Activated CD8-positive, alpha-beta memory T cell treated with anti-CD3 and anti-CD28 coated beads for 36 hours (primary cell): Measurements from ENCODE around the gene CAMK1D. TPM values are rescaled to one million over a fixed set of nuclear protein-coding genes. Genes with fewer than 3 reads are reported as not detected.
"Not testable (repeated sequence)": the region's sequence is repeated elsewhere in the genome, so short reads cannot be mapped to it uniquely, and the experiment has no call there.

Source experiments
- CTCF ChIA-PET: fragments of 350-600 bp; sonication (Branson Sonifier 250); formaldehyde crosslinking; loops from one replicate; lab custom pipeline; 2021; ENCODE audit warnings: antibody characterized with exemption; lab: Charles Lee
- POLR2A ChIA-PET: fragments of 350-600 bp; sonication (Branson Sonifier 250); formaldehyde crosslinking; loops from one replicate; lab custom pipeline; 2021; ENCODE audit warnings: antibody characterized with exemption; lab: Charles Lee
- total RNA-seq, 2 experiments: library from RNA; stranded (reverse); gene quantifications; one replicate each; pipeline ENCODE4 v1.2.3, GENCODE V29; 2021

CAMK1D gene
- total RNA-seq = 10 to 100 TPM in 1 of 2 experiments, 1 to 10 TPM in 1; 8.7 to 11.4 TPM

GRCh38 chr10:12348870-12349628 is at the start of gene CAMK1D:
TSS of gene CAMK1D (plus strand) at chr10:12349547.
- ChIA-PET POLR2A (interaction anchor here (0.6 to 0.8 kb wide), 2 partner anchors 17 to 108 kb away, joined by 3 to 4 read pairs; no protein-coding TSS in a partner anchor), CTCF (interaction anchor here (1.6 kb wide), 1 partner anchor 12 kb away, joined by 3 read pairs; no protein-coding TSS in a partner anchor)

- CTCF ChIA-PET, POLR2A ChIA-PET: not testable (repeated sequence)
These were observed 48.3 kb upstream of the CAMK1D start for GRCh38 chr10:12301036-12301435.

- CTCF ChIA-PET = no interaction called here
These were observed 41.3 kb upstream of the CAMK1D start for GRCh38 chr10:12308057-12308456.

GRCh38 chr10:12308736-12309375 is 40.5 kb upstream of the CAMK1D start:
- CTCF ChIA-PET = no interaction called here

More at GRCh38 chr10:12308057-12308456, 41.3 kb upstream of the CAMK1D start:
- POLR2A ChIA-PET = interaction anchor here (0.7 kb wide), 2 partner anchors 256 to 765 kb away, joined by 3 to 6 read pairs; no protein-coding TSS in a partner anchor

GRCh38 chr10:12309783-12310182 is 39.6 kb upstream of the CAMK1D start:
- CTCF ChIA-PET, POLR2A ChIA-PET: not testable (repeated sequence)

More at GRCh38 chr10:12308736-12309375, 40.5 kb upstream of the CAMK1D start:
- POLR2A ChIA-PET = no interaction called here

- CTCF ChIA-PET = interaction anchor here (0.7 kb wide), 1 partner anchor 18 kb away, joined by 3 read pairs; no protein-coding TSS in a partner anchor
These were observed 34.5 kb upstream of the CAMK1D start for GRCh38 chr10:12314836-12315235.

GRCh38 chr10:12319076-12319475 is 30.3 kb upstream of the CAMK1D start:
- POLR2A ChIA-PET = no interaction called here
- CTCF ChIA-PET = no interaction called here

More at GRCh38 chr10:12314836-12315235, 34.5 kb upstream of the CAMK1D start:
- POLR2A ChIA-PET = no interaction called here

- ChIA-PET CTCF (no interaction called here), POLR2A (no interaction called here)
These were observed 28.5 kb upstream of the CAMK1D start for GRCh38 chr10:12320892-12321291.

GRCh38 chr10:12321641-12322040 is 27.7 kb upstream of the CAMK1D start:
- CTCF ChIA-PET = interaction anchor here (0.6 kb wide), 1 partner anchor 1062 kb away, joined by 3 read pairs; no protein-coding TSS in a partner anchor
- POLR2A ChIA-PET = interaction anchor here (0.5 kb wide), 1 partner anchor 25 kb away, joined by 5 read pairs; no protein-coding TSS in a partner anchor

- POLR2A ChIA-PET = no interaction called here
- CTCF ChIA-PET = interaction anchor here (1.2 kb wide), 1 partner anchor 11 kb away, joined by 4 read pairs; no protein-coding TSS in a partner anchor
These were observed 26.7 kb upstream of the CAMK1D start for GRCh38 chr10:12322583-12323131.

GRCh38 chr10:12324530-12324929 is 24.8 kb upstream of the CAMK1D start:
- ChIA-PET POLR2A (interaction anchor here (0.6 kb wide), 1 partner anchor 63 kb away, joined by 6 read pairs; no protein-coding TSS in a partner anchor), CTCF (interaction anchor here (0.6 kb wide), 1 partner anchor 1712 kb away, joined by 3 read pairs; no protein-coding TSS in a partner anchor)

- ChIA-PET POLR2A (no interaction called here), CTCF (interaction anchor here (0.5 kb wide), 1 partner anchor 213 kb away, joined by 4 read pairs; no protein-coding TSS in a partner anchor)
These were observed 22.3 kb upstream of the CAMK1D start for GRCh38 chr10:12327074-12327473.

- ChIA-PET CTCF (interaction anchor here (0.5 kb wide), 1 partner anchor 213 kb away, joined by 4 read pairs; no protein-coding TSS in a partner anchor), POLR2A (no interaction called here)
These were observed 21.9 kb upstream of the CAMK1D start for GRCh38 chr10:12327476-12327875.

- POLR2A ChIA-PET = interaction anchor here (0.6 kb wide), 1 partner anchor 35 kb away, joined by 3 read pairs; no protein-coding TSS in a partner anchor
- CTCF ChIA-PET = interaction anchor here (0.6 kb wide), 1 partner anchor 344 kb away, joined by 5 read pairs; no protein-coding TSS in a partner anchor
These were observed 21.0 kb upstream of the CAMK1D start for GRCh38 chr10:12328312-12328711.

- ChIA-PET CTCF (no interaction called here), POLR2A (no interaction called here)
These were observed 16.6 kb upstream of the CAMK1D start for GRCh38 chr10:12332572-12333379.

GRCh38 chr10:12333380-12334185 is 15.8 kb upstream of the CAMK1D start:
- ChIA-PET POLR2A (interaction anchor here (0.6 kb wide), 1 partner anchor 62 kb away, joined by 5 read pairs; no protein-coding TSS in a partner anchor), CTCF (interaction anchor here (0.8 to 1.4 kb wide), 2 partner anchors 11 to 69 kb away, joined by 3 to 4 read pairs; no protein-coding TSS in a partner anchor)

- POLR2A ChIA-PET = interaction anchor here (0.6 kb wide), 1 partner anchor 9 kb away, joined by 5 read pairs; no protein-coding TSS in a partner anchor
- CTCF ChIA-PET = interaction anchor here (0.8 to 1.4 kb wide), 2 partner anchors 11 to 70 kb away, joined by 3 to 4 read pairs; no protein-coding TSS in a partner anchor
These were observed 15.2 kb upstream of the CAMK1D start for GRCh38 chr10:12334186-12334530.
